Measurements from ENCODE around the gene HSP90AA1. TPM values are rescaled to one million over a fixed set of nuclear protein-coding genes. Genes with fewer than 3 reads are reported as not detected.

HSP90AA1 gene
- total and polyA plus RNA-seq, 2 of the 8 experiments (the other 6 are each of a cell fraction or from before 2014, with no cell fraction given) = 339 to 878 TPM

GRCh38 chr14:102050026-102050405, 36.8 kb downstream of the HSP90AA1 start (continued):
- TF ChIP-seq CHD7 (IDR thresholded peaks at IDR 0.05; ENCODE audit: insufficient replicate concordance, low read length) (no peak), RFX5 (IDR thresholded peaks at IDR 0.05; ENCODE audit: borderline replicate concordance, low read depth, low read length) (no peak), ATF3 (IDR thresholded peaks at IDR 0.05; ENCODE audit: insufficient read depth, low read depth, low read length) (no peak), GTF2F1 (IDR thresholded peaks at IDR 0.05; ENCODE audit: borderline replicate concordance, low read depth, low read length) (no peak), CEBPB (IDR thresholded peaks at IDR 0.05; ENCODE audit: low read depth, low read length) (no peak), ASH2L (IDR thresholded peaks at IDR 0.05; ENCODE audit: low read length) (no peak), ATF2 (IDR thresholded peaks at IDR 0.05; ENCODE audit: low read length) (no peak), EZH2 (IDR thresholded peaks at IDR 0.05; ENCODE audit: low read depth, low read length, severe bottlenecking) (no peak), SRF (IDR thresholded peaks at IDR 0.05; ENCODE audit: low read depth, low read length) (no peak), SP4 (IDR thresholded peaks at IDR 0.05; ENCODE audit: low read length) (no peak)

Data from H1 (cell line).